Measurements from ENCODE around the gene RPLP2. TPM values are rescaled to one million over a fixed set of nuclear protein-coding genes. Genes with fewer than 3 reads are reported as not detected.

Gene RPLP2
- total RNA-seq, 1 donor from 2014 or later: 1,651 TPM

GRCh38 chr11:849951-850774, 40.4 kb downstream of the RPLP2 start:
- Mint-ChIP-seq H3K4me3 (peak overlapping the region; percentile 68), H3K4me1 (peaks cover 31% of the 10 kb centered on the region), H3K27ac (no peak overlapping the region), H3K9me3 (no peaks in the 10 kb centered on the region), H3K27me3 (ENCODE audit: low read depth) (no peaks in the 10 kb centered on the region), H3K36me3 (no peaks in the 10 kb centered on the region)
- DNase-seq (ENCODE audit: low spot score in 2 of 2, unreplicated experiment in 2 of 2): no peak
- no peak for TF ChIP-seq CTCF (IDR thresholded peaks at IDR 0.05; ENCODE audit: unreplicated experiment)

- no peak for TF ChIP-seq CTCF (IDR thresholded peaks at IDR 0.05; ENCODE audit: unreplicated experiment)
- Mint-ChIP-seq H3K4me1 (peaks cover 26% of the 10 kb centered on the region), H3K4me3 (peak overlapping the region; percentile 68), H3K27me3 (ENCODE audit: low read depth) (no peaks in the 10 kb centered on the region), H3K36me3 (no peaks in the 10 kb centered on the region), H3K27ac (no peak overlapping the region), H3K9me3 (no peaks in the 10 kb centered on the region)
- no peak for DNase-seq (ENCODE audit: low spot score in 2 of 2, unreplicated experiment in 2 of 2)
Measured at GRCh38 chr11:850775-851763, 41.3 kb downstream of the RPLP2 start.

- Mint-ChIP-seq H3K27me3 (ENCODE audit: low read depth) (no peaks in the 10 kb centered on the region), H3K9me3 (no peaks in the 10 kb centered on the region), H3K4me1 (peaks cover 26% of the 10 kb centered on the region), H3K36me3 (no peaks in the 10 kb centered on the region), H3K27ac (no peak overlapping the region), H3K4me3 (no peak overlapping the region)
- DNase-seq (ENCODE audit: low spot score in 2 of 2, unreplicated experiment in 2 of 2): no peak
- no peak for TF ChIP-seq CTCF (IDR thresholded peaks at IDR 0.05; ENCODE audit: unreplicated experiment)
Measured at GRCh38 chr11:852762-853161, 43.0 kb downstream of the RPLP2 start.

- no peak overlapping the region for H3K4me3 Mint-ChIP-seq
- peaks cover 21% of the 10 kb centered on the region for H3K4me1 Mint-ChIP-seq
- no peaks in the 10 kb centered on the region for H3K36me3 Mint-ChIP-seq
- no peak for TF ChIP-seq CTCF (IDR thresholded peaks at IDR 0.05; ENCODE audit: unreplicated experiment)
- no peak overlapping the region for H3K27ac Mint-ChIP-seq
- no peak for DNase-seq (ENCODE audit: low spot score in 2 of 2, unreplicated experiment in 2 of 2)
- no peaks in the 10 kb centered on the region for H3K9me3 Mint-ChIP-seq
- no peaks in the 10 kb centered on the region for H3K27me3 Mint-ChIP-seq (ENCODE audit: low read depth)
Measured at GRCh38 chr11:853682-854448, 44.1 kb downstream of the RPLP2 start.

- H3K4me3 Mint-ChIP-seq: no peak overlapping the region
- no peak for DNase-seq (ENCODE audit: low spot score in 2 of 2, unreplicated experiment in 2 of 2)
- H3K27ac Mint-ChIP-seq: no peak overlapping the region
- H3K27me3 Mint-ChIP-seq (ENCODE audit: low read depth): no peaks in the 10 kb centered on the region
- no peak for TF ChIP-seq CTCF (IDR thresholded peaks at IDR 0.05; ENCODE audit: unreplicated experiment)
- H3K4me1 Mint-ChIP-seq: peaks cover 26% of the 10 kb centered on the region
- H3K36me3 Mint-ChIP-seq: no peaks in the 10 kb centered on the region
- no peaks in the 10 kb centered on the region for H3K9me3 Mint-ChIP-seq
Measured at GRCh38 chr11:854601-855329, 45.0 kb downstream of the RPLP2 start.
